ENCODE measurements around the gene STAT4.
"Not testable (repeated sequence)": the region's sequence is repeated elsewhere in the genome, so short reads cannot be mapped to it uniquely, and the experiment has no call there.

DNA sequence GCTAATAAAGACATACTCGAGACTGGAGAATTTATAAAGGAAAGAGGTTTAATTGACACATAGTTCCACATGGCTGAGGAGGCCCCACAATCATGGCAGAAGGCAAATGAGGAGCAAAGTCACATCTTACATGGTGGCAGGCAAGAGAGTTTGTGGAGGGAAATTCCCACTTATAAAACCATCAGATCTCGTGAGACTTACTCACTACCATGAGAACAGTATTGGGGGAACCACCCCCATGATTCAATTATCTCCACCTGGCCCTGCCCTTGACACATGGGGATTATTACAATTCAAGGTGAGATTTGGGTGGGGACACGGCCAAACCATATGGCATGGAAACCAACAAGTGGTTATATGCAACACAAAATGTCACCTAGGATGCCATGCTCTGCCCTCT, 155.5 kb downstream of the STAT4 start:
- TF ChIP-seq EZH2 (IDR thresholded peaks at IDR 0.05; ENCODE audit: borderline replicate concordance, low read depth, low read length, poor library complexity, severe bottlenecking) = not testable (repeated sequence)
- TF ChIP-seq, protein P1, sequence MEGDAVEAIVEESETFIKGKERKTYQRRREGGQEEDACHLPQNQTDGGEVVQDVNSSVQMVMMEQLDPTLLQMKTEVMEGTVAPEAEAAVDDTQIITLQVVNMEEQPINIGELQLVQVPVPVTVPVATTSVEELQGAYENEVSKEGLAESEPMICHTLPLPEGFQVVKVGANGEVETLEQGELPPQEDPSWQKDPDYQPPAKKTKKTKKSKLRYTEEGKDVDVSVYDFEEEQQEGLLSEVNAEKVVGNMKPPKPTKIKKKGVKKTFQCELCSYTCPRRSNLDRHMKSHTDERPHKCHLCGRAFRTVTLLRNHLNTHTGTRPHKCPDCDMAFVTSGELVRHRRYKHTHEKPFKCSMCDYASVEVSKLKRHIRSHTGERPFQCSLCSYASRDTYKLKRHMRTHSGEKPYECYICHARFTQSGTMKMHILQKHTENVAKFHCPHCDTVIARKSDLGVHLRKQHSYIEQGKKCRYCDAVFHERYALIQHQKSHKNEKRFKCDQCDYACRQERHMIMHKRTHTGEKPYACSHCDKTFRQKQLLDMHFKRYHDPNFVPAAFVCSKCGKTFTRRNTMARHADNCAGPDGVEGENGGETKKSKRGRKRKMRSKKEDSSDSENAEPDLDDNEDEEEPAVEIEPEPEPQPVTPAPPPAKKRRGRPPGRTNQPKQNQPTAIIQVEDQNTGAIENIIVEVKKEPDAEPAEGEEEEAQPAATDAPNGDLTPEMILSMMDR (conservative IDR thresholded peaks at IDR 0.05; ENCODE audit: low read depth, low read length) = not testable (repeated sequence)

Measured in A673 (cell line).